ENCODE results near the gene CHD5.

DNA sequence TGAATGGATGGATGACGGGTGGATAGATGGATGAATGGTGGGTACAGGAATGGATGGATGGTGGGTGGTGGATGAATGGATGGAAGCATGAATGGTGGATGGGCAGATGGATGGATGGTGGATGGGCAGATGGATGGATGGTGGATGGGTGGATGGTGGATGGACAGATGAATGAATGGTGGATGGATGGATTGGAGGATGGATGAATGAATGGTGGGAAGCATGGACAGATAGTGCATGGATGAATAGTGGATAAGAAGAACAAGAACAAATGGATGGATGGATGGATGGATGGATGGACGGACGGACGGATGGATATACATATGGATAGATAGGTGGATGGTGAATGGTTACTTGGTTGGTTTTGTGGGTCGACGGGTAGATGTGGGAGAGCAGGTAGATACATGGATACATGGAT lies 4.7 kb downstream of the CHD5 start:
- TF ChIP-seq EZH2 (IDR thresholded peaks at IDR 0.05; ENCODE audit: insufficient read depth, poor library complexity, severe bottlenecking): no peak
- no peak for TF ChIP-seq EZH2phosphoT487 (IDR thresholded peaks at IDR 0.05; ENCODE audit: insufficient read depth, low read depth)

Measured in GM23248 (cell line).